ENCODE data around the gene TEAD1.

TEAD1 gene

DNA sequence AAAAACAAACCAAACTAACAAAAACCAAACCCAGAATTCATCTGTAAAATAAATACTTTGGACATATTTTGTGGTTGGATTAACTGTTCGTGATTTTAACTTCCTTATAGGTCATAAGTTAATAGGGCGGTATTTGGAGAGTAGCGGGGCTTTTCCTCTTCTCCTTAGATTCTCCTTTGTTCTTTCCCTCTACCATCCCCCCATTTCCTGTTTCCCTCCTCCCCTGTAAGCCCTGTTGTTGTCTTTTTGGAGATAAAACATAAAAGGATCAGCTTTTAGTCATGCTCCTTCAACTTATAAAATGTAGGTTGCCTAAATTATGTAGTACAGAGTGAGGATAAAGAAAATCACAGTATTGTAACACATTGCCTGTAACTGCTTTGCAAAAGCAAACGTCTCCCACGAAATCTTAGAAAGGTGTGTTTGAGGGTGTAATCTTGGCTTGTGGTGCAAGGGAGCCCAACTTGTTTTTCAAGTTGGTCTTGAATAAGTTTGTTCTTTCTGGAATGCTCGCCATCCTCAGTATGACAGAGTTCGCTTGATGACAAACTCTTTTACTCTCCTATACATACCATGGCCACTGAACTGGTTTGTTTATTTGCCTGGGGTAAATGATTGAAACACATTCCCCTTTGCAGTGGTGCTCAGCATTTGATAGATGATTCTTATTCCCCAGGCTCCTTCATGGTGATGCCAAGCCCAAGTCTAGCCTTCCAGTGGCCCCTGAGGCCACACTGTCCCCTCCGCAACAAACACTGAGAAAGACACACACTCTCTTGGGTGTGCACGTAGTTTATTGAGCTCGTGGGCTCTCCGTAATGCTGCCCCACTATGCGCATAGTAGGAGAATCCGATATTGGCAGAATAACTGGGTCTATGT is 49.4 kb downstream of the TEAD1 start:
- Histone ChIP-seq H3K27me3 (ENCODE audit: insufficient read depth, poor library complexity, severe bottlenecking) (peaks cover 25% of the 10 kb centered on the region), H3K27ac (replicated peaks) (no peak overlapping the region), H3K4me3 (replicated peaks; ENCODE audit: insufficient read depth, low read length) (no peak overlapping the region)
- TF ChIP-seq, protein P1, sequence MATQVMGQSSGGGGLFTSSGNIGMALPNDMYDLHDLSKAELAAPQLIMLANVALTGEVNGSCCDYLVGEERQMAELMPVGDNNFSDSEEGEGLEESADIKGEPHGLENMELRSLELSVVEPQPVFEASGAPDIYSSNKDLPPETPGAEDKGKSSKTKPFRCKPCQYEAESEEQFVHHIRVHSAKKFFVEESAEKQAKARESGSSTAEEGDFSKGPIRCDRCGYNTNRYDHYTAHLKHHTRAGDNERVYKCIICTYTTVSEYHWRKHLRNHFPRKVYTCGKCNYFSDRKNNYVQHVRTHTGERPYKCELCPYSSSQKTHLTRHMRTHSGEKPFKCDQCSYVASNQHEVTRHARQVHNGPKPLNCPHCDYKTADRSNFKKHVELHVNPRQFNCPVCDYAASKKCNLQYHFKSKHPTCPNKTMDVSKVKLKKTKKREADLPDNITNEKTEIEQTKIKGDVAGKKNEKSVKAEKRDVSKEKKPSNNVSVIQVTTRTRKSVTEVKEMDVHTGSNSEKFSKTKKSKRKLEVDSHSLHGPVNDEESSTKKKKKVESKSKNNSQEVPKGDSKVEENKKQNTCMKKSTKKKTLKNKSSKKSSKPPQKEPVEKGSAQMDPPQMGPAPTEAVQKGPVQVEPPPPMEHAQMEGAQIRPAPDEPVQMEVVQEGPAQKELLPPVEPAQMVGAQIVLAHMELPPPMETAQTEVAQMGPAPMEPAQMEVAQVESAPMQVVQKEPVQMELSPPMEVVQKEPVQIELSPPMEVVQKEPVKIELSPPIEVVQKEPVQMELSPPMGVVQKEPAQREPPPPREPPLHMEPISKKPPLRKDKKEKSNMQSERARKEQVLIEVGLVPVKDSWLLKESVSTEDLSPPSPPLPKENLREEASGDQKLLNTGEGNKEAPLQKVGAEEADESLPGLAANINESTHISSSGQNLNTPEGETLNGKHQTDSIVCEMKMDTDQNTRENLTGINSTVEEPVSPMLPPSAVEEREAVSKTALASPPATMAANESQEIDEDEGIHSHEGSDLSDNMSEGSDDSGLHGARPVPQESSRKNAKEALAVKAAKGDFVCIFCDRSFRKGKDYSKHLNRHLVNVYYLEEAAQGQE (IDR thresholded peaks at IDR 0.05; ENCODE audit: insufficient replicate concordance, low read depth), result no peak
- TF ChIP-seq GABPA (IDR thresholded peaks at IDR 0.05; ENCODE audit: low read depth) (no peak), SPI1 (IDR thresholded peaks at IDR 0.05; ENCODE audit: borderline replicate concordance, low read depth) (no peak)
- DNase-seq (ENCODE audit: low read depth in 1 of 2, low spot score in 1 of 2), result no peak

DNA sequence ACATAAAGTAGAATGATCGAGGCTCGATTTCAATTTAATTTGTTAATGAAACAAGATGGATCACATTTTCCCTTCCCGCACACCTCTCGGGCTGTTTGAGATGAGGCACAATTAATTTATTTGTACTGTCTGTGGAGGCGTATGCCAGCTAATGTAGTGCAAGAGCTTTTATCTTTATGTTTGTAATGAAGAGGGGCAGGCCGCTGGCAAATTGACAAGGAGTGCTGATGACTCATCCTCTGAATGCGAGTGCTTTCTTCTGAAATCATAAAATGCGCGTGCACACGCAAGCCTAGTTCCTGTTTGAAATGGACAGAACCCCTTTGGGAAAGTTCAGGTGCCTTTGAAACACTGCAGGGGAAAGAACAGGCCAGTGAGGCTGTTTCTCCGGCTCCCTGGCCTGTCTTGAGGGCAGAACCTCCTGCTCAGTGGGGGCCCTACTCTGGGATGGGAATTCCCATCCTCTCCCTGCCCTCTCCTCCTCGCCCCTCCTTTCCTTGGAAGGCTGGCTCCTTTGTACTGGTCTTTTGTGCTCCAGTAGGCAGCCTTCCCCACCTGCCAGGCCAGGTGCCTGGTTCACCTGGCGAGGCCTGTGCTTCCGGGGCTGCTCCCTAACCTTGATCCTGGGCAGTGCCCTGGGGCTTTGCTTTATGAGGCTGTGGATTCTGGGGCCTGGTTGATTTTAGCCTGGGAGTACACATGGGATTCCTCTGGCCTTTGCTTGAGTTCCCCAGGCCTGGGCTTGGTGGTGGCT is 50.3 kb downstream of the TEAD1 start:
- Histone ChIP-seq H3K27ac (replicated peaks) (no peak overlapping the region), H3K4me3 (replicated peaks; ENCODE audit: insufficient read depth, low read length) (no peak overlapping the region), H3K27me3 (ENCODE audit: insufficient read depth, poor library complexity, severe bottlenecking) (peaks cover 25% of the 10 kb centered on the region)
- no peak for DNase-seq (ENCODE audit: low read depth in 1 of 2, low spot score in 1 of 2)
- TF ChIP-seq, protein P1 (IDR thresholded peaks at IDR 0.05; ENCODE audit: insufficient replicate concordance, low read depth), result no peak
- TF ChIP-seq SPI1 (IDR thresholded peaks at IDR 0.05; ENCODE audit: borderline replicate concordance, low read depth) (no peak), POLR2AphosphoS5 (IDR thresholded peaks at IDR 0.05; ENCODE audit: low read depth) (no peak), GABPA (IDR thresholded peaks at IDR 0.05; ENCODE audit: low read depth) (no peak)
- TF ChIP-seq, protein P2, sequence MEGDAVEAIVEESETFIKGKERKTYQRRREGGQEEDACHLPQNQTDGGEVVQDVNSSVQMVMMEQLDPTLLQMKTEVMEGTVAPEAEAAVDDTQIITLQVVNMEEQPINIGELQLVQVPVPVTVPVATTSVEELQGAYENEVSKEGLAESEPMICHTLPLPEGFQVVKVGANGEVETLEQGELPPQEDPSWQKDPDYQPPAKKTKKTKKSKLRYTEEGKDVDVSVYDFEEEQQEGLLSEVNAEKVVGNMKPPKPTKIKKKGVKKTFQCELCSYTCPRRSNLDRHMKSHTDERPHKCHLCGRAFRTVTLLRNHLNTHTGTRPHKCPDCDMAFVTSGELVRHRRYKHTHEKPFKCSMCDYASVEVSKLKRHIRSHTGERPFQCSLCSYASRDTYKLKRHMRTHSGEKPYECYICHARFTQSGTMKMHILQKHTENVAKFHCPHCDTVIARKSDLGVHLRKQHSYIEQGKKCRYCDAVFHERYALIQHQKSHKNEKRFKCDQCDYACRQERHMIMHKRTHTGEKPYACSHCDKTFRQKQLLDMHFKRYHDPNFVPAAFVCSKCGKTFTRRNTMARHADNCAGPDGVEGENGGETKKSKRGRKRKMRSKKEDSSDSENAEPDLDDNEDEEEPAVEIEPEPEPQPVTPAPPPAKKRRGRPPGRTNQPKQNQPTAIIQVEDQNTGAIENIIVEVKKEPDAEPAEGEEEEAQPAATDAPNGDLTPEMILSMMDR (IDR thresholded peaks at IDR 0.05; ENCODE audit: insufficient read depth, low read length), result no peak

DNA sequence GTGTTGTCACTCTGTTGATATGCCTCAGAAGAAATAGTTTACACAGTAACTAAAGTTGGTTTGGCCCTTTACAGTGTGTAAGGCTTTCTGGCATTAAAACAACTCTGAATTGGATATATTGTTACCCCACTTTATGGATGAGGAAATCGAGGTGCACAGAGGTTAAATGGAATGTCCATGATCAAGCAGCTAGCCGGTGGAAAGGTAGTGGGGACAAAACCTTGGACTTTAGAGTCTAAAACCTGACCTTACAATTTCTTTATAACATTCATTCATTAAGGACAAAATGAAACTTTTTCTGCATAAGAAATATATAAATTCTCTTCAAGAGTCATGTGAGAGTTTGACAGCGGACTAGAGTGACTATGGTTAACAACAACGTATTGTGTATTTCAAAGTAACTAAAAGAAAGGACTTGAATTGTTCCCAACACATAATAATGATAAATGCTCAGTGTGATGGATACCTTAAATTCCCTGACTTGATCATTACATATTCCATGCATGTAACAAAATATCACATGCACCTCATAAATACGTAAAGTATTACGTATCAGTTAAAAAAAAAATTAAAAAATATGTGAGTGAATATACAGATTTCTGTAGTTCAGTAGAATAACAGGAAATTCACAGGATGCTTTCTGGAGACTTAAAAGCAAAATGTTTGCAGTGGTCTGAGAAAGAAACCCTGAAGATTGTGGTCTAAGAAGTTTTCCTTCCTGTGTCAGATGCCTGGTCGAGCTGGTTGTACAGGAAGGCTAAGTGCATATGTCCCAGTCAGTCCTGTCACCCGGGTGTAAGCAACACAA is 51.0 kb downstream of the TEAD1 start:
- TF ChIP-seq GABPA (IDR thresholded peaks at IDR 0.05; ENCODE audit: low read depth), result no peak
- no peak for TF ChIP-seq POLR2AphosphoS5 (IDR thresholded peaks at IDR 0.05; ENCODE audit: low read depth)
- TF ChIP-seq, protein P2 (IDR thresholded peaks at IDR 0.05; ENCODE audit: insufficient read depth, low read length), result no peak
- TF ChIP-seq SPI1 (IDR thresholded peaks at IDR 0.05; ENCODE audit: borderline replicate concordance, low read depth), result no peak
- TF ChIP-seq, protein P1 (IDR thresholded peaks at IDR 0.05; ENCODE audit: insufficient replicate concordance, low read depth), result no peak
- Histone ChIP-seq H3K27me3 (ENCODE audit: insufficient read depth, poor library complexity, severe bottlenecking) (peaks cover 24% of the 10 kb centered on the region), H3K4me3 (replicated peaks; ENCODE audit: insufficient read depth, low read length) (no peak overlapping the region), H3K27ac (replicated peaks) (no peak overlapping the region)
- DNase-seq (ENCODE audit: low read depth in 1 of 2, low spot score in 1 of 2), result no peak
